ENCODE data around the gene NCOA7.
A peak's percentile ranks its signal among the peaks of the same experiment; 100 is the strongest.

The NCOA7 gene

DNA sequence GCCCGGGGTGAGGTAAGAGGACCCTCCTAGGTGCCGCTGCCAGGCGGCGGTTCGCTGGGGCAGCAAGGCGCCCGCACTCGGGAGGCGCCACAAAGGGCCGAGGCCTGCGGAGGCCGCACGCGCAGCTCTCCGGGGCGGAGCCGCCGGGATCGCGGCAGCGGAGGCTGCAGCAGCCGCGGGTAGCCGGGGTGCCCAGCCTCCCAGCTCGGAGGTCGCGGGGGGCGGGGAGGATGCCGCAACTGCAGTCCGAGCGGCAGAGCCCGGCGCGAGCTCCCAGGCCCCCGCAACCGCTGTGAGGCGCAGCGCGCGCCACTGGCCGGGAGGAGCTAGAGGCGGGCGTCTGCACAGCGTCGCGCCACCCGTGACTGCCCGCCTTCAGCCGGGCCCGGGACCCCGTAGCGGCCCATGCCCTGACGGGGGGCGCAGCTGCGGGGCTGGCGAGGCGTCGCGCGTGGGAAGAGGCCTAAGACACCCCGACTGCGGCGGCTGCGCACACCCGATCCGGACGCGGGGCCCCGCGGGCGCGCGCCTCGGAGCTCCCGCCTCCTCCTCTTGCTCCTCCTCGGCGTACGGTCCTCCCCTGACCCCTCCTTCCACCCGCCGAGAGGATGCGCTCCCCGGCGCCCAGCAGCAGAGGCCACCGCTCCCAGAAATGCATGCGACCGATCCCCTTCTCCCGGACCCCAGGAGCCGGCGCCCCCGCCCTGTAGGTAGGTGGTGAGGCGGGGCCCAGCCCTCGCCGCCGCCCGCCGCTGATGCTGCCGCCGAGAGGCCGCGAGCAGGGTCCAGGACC is at the start of gene NCOA7:
Gene NCOA7 (plus strand): TSS at position 603 of the 793 bp plus-strand sequence. CDS start 24,395 bp downstream, outside the sequence.
- in situ Hi-C loops (cut with MboI; ENCODE audit: low pct_unique_long_range_greater_than_20kb, low sequenced_read_pairs): no loop called here
- peak; percentile 82 for DNase-seq

DNA sequence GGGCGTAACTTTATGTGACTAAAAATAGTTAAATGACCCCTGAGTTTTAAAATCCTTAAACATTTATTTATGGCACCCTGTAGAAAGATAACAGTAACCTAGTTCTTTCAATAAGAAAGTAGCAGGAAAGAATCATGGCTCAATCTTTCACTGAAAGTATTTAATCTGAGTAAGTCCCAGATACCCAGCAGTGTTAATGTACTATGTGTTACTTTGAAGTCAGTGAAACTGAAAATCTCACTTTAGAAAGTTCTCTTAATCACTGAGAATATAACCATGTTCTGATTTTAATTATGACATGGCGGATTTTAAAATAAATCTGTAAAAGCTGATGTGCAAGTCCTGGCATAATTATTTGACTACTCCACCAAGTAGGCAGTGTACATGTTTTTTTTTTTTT is 49.4 kb upstream of the NCOA7 start:
- in situ Hi-C loops (cut with MboI; ENCODE audit: low pct_unique_long_range_greater_than_20kb, low sequenced_read_pairs): no loop called here
- DNase-seq: no peak

DNA sequence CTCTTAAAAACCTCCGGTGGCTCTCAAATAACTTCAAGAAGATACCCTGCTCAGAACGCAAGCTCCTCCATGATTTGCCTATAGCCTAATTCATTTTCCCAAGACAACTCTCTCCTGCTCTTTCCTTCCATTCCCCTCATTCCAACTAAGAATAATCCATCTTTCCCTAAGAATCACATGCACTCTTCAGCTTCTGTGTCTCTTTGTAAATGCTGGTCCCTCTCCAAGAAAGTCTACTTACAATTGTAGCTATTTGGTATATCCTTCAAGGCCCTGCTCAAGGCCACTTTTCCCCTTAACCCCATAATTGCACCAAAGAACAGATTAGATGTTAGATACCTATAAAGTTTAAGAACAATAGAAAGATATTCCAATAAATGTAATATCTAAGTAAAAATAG is 48.7 kb upstream of the NCOA7 start:
- no peak for DNase-seq
- in situ Hi-C loops (cut with MboI; ENCODE audit: low pct_unique_long_range_greater_than_20kb, low sequenced_read_pairs): no loop called here

DNA sequence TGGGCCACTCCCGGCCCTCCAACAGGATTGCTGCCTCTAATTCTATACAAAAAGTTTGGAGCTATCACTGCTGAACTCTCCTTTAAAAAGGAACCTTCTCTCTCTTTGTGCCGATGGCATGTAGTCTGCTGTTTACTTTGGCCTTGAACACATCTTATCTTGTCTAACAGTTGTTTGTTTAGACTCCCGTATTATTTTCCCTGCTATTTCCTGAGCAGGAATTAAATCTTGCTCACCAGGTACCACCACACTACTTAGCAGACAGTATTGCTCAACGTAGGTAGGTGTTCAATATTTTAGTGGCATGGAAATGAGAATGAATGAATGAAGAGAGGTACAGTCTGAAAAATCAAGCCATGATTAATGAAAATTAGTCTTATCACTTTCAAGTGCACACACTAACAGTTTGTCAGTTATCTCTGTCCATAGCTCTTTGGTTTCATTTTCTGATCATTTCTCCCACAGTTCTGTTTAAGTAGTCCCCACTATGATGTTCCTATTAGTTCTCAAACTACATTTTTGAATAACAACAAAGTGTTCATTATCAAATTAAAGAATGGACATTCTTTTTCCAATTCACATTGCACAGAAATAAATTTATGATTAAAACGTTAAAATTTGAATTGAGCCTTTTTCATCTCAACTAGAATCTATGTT is 48.2 kb upstream of the NCOA7 start:
- in situ Hi-C loops (cut with MboI; ENCODE audit: low pct_unique_long_range_greater_than_20kb, low sequenced_read_pairs): no loop called here
- DNase-seq: no peak

GRCh38 chr6:125743604-125744003 is 47.2 kb upstream of the NCOA7 start:
- in situ Hi-C loops (cut with MboI; ENCODE audit: low pct_unique_long_range_greater_than_20kb, low sequenced_read_pairs): no loop called here
- no peak for DNase-seq

DNA sequence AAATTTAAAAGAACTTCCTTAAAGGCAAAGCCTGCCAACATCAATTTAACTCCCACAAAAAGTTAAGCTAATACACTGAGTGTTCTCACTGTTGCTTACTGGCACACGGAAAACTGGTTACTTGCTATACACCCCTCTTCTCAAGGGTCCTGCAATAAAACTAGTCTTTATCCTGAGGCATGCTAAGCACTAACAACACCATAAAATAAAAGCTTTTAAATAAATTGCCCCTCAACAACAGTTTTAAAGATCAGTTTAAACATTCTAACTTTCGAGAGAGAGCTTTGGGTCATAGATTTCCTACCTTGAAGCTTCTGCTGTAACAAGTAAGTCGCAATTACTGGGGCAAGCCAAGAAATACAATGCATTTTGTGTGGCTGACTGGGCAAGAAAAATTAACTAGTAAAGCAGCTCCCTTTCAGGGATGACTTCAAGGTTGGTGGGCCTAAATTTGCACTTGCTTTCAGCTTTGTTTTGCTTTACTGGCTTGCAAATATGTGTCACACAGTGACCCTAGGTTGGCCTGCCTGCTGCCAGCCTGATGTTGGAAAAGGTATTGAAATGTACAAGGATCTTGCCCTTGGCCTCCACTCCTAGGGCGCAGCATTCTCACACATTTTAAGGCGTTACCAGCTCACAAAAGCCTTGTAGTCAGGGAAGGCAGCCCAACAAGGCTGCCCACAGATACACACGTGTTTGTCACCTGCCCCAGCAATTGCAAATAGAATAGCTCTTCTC is 45.3 kb upstream of the NCOA7 start:
- DNase-seq: no peak
- in situ Hi-C loops (cut with MboI; ENCODE audit: low pct_unique_long_range_greater_than_20kb, low sequenced_read_pairs): no loop called here

DNA sequence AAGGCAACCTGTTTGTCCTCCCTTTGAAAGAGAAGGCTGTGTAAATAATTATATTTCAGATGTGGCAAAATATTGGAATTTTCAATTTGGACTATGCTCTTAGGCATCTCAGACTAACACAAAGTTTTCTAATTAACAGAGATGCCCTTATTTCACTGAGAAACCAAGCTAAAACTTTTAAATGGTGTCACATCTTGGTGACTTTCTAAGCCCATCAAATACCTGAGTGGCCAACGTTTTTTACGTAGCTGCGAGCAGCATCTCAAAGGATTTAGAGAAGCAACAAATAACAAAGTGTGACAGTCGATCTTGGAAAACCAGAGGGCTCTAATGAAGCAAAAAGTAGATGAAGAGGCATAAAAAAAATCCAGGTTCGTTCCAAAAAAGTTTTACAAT is 44.7 kb upstream of the NCOA7 start:
- in situ Hi-C loops (cut with MboI; ENCODE audit: low pct_unique_long_range_greater_than_20kb, low sequenced_read_pairs): no loop called here
- no peak for DNase-seq

- DNase-seq: peak; percentile 74
- in situ Hi-C loops (cut with MboI; ENCODE audit: low pct_unique_long_range_greater_than_20kb, low sequenced_read_pairs): no loop called here
These were observed 43.8 kb upstream of the NCOA7 start for GRCh38 chr6:125746731-125747588.

DNA sequence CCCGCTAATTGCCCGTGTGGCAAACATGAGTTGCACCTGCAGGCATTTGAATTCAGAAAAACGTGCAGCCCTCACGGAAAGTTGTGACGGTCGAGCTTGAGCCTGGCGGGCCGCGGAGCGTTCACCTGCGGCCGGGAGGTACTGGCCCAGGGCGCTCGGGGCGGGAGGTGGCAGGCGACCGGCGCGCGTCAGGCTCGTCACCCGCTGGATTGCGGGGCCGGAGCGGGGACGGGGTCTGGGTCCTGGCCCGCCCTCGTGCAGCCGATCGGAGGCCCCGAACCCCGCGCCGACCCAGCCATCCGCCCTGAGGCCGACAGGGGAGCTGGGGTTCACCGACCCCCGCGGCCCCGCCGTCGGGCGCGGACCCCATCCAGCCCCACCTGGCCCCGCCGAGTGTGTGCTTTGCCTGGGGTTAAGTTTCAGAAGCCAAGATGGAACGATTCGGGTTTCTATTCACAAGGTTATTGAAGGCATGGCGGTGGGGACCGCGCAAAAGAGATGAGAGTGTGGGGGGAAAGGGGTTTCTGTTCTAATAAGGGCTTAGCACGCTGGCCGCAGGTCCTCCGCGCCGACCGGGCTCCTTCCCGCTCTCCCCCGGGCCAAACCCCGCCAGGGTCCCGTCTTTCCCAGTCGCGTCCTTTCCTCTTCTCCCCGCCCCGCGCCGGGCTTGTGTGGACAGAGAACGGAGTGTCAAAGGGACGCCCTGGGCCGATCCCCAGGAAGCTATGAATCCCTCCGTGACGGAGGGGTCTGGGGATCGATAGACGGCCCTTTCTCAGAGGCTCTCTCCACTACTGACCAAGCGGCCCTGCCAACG is 43.0 kb upstream of the NCOA7 start:
- in situ Hi-C loops (cut with MboI; ENCODE audit: low pct_unique_long_range_greater_than_20kb, low sequenced_read_pairs): no loop called here
- peak; percentile 32 for DNase-seq

GRCh38 chr6:125748406-125749172 is 42.2 kb upstream of the NCOA7 start:
- in situ Hi-C loops (cut with MboI; ENCODE audit: low pct_unique_long_range_greater_than_20kb, low sequenced_read_pairs): no loop called here
- DNase-seq: peak; percentile 45

DNA sequence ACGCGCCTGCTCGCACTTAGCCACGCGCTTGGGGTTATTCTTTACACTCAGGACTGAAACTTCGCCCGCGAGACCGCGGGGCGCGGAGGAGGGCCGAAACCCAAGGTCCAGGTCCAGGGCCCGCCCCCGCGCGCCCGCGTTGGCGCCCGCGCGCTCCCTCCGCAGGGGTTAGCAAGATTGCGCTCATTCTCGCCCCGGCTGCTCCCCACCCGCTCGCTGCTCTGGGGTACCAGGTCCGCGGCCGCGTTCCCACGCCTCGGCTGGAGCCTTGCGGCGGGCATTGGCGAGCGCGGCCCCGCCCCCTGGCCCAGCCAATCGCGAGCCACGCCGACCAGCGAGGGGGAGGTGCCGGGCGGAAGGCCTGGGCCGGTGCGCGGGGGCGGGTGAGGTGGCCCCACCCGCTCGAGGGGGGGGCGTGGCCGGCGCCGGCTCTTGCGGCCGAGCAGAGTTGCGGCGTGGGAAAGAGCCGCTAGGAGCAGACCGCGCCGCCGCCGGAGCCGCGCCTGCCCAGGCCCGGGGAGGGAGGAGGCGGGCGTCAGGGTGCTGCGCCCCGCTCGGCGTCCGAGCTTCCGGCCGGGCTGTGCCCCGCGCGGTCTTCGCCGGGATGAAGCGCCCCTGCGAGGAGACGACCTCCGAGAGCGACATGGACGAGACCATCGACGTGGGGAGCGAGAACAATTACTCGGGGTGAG is 41.4 kb upstream of the NCOA7 start, which contains the start of gene HEY2:
Gene HEY2 (plus strand): TSS at position 460 of the 692 bp plus-strand sequence. CDS start 145 bp downstream, at position 605.
- peak; percentile 71 for DNase-seq
- in situ Hi-C loops (cut with MboI; ENCODE audit: low pct_unique_long_range_greater_than_20kb, low sequenced_read_pairs): no loop called here

DNA sequence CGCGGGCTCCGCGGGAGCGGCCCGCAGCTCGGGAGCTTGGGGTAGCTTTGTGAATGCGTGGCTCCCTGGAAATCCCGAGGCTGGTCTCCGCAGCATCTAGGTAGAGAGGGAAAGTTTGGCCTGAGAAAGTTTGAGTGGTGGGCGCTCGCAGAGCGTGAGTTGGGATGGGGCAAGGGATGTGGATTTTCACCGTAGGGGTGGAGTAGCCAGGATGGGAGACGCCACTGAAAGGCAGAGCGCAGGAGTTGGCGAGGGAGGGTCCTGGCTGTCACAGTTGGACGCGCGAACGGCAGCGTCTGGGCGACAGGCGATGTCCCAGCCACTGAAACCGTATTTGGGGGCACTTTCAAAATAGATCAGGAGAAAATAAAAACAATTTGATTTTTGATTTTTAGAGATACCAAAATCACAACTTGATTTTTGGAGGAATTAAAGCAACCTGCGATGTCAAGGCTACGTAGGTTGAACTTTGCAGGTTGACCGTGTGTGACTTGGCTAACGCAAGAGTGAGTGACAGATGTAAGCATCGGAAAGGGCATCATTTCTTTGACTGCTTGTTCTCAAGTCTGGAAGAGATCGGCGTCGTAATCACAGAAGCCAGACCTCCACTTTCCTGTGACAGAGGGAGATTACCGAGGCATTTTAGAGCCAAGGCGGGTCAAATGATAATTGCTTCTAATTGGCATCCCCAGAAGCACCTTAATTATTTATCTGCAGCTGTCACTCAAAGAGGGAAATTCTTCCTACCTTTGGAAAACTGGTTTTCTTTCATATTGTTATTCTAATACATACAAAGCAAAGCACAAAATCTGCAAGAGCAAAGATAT is 40.7 kb upstream of the NCOA7 start:
- in situ Hi-C loops (cut with MboI; ENCODE audit: low pct_unique_long_range_greater_than_20kb, low sequenced_read_pairs): no loop called here
- peak; percentile 20 for DNase-seq

DNA sequence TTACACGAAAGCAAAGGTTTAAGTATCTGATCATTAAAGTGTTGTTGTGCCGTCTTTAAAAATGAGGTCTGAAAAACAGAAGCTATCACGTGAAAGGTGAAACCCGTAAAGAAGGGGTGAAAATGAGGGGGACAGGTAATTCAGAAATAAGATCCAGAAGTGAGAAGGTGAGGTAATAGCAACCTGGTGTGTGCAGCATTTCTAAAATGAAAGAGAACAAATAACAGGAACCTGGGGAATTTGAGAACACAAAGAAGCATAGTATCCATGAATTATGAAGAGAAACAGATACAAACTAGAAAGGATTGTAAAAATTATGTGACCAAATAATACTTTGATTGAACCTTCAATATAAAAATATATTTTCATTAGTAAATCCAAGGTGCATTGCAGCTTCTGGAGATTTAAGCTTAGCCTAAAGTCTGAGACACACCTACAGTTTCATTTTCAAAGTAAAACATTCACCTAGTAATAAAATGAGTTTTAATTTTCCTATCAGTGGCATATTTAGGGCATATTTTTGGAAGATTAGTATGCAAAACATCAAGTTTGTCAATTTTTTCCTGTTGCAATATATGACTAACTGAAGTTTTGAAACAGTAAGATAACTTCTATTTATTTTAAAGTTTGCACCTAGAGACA is 39.9 kb upstream of the NCOA7 start:
- in situ Hi-C loops (cut with MboI; ENCODE audit: low pct_unique_long_range_greater_than_20kb, low sequenced_read_pairs): no loop called here
- no peak for DNase-seq

DNA sequence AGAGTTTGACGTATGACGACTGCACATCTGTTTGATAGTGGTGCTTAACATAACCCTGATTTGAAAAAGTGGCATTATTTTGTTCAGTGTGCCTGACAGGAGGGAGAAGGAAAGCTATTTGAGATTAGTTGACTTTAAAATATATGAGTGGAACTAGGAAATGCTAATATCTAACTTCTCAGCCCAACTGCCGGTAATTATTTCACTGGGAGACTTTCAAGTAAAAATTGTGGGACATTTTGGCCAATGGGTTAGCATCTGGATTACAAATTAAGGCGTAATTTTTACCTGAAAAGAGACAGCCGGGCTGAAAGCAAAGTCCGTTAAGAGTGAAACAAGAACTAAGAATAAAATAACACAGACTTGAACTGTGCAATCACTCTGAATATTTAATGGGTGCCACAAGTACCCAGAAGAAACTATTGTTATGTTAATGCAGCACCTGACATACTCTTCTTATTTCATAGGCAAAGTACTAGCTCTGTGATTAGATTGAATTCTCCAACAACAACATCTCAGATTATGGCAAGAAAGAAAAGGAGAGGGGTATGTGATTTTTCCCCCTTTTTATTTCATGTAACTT is 39.3 kb upstream of the NCOA7 start:
- DNase-seq: no peak
- in situ Hi-C loops (cut with MboI; ENCODE audit: low pct_unique_long_range_greater_than_20kb, low sequenced_read_pairs): no loop called here

DNA sequence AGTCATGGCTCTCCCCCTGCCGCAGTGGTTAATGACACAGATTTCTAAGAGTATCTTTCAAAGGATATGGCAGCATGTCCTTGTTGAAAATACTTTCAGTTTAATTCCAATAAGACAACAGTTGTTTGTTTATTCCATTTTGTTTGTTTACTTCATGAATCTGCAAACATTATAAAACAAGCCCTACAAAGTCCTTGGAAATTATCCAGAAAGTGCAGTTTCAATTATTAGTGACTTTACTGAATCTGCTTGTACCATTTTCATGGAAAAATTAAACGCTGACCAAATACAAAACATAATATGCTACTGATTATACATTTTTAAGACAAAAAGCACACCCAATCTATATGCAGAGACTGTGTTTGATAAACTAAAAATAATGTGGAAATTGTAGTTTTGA is 38.0 kb upstream of the NCOA7 start:
- DNase-seq: no peak
- in situ Hi-C loops (cut with MboI; ENCODE audit: low pct_unique_long_range_greater_than_20kb, low sequenced_read_pairs): no loop called here
